Measurements from ENCODE around the gene RTL5.
A peak's percentile ranks its signal among the peaks of the same experiment; 100 is the strongest.

The RTL5 gene

GRCh38 chrX:72110051-72110875 is 21.5 kb downstream of the RTL5 start:
- peak overlapping the region; percentile 69 for H3K27ac ChIP-seq (replicated peaks)
- H3K27me3 ChIP-seq (ENCODE audit: insufficient read depth, poor library complexity, severe bottlenecking) = no peaks in the 10 kb centered on the region
- DNase-seq (ENCODE audit: low read depth in 1 of 2, low spot score in 1 of 2) = peak in 1 of 2 experiments; percentile 54
- TF ChIP-seq CTCF (IDR thresholded peaks at IDR 0.05; ENCODE audit: insufficient read depth, low read length) (no peak), POLR2AphosphoS5 (IDR thresholded peaks at IDR 0.05; ENCODE audit: low read depth) (no peak), SPI1 (IDR thresholded peaks at IDR 0.05; ENCODE audit: borderline replicate concordance, low read depth) (no peak), REST (IDR thresholded peaks at IDR 0.05; ENCODE audit: insufficient replicate concordance, low read depth) (no peak), GABPA (IDR thresholded peaks at IDR 0.05; ENCODE audit: low read depth) (no peak)
- no peak overlapping the region for H3K4me3 ChIP-seq (replicated peaks; ENCODE audit: insufficient read depth, low read length)

GRCh38 chrX:72108666-72109065 is 23.0 kb downstream of the RTL5 start:
- DNase-seq (ENCODE audit: low read depth in 1 of 2, low spot score in 1 of 2) = no peak
- Histone ChIP-seq H3K4me3 (replicated peaks; ENCODE audit: insufficient read depth, low read length) (no peak overlapping the region), H3K27ac (replicated peaks) (no peak overlapping the region), H3K27me3 (ENCODE audit: insufficient read depth, poor library complexity, severe bottlenecking) (no peaks in the 10 kb centered on the region)
- TF ChIP-seq POLR2AphosphoS5 (IDR thresholded peaks at IDR 0.05; ENCODE audit: low read depth) (no peak), GABPA (IDR thresholded peaks at IDR 0.05; ENCODE audit: low read depth) (no peak), CTCF (IDR thresholded peaks at IDR 0.05; ENCODE audit: insufficient read depth, low read length) (no peak), REST (IDR thresholded peaks at IDR 0.05; ENCODE audit: insufficient replicate concordance, low read depth) (no peak), SPI1 (IDR thresholded peaks at IDR 0.05; ENCODE audit: borderline replicate concordance, low read depth) (no peak)

GRCh38 chrX:72107841-72108595 is 23.7 kb downstream of the RTL5 start:
- no peak overlapping the region for H3K4me3 ChIP-seq (replicated peaks; ENCODE audit: insufficient read depth, low read length)
- TF ChIP-seq CTCF (IDR thresholded peaks at IDR 0.05; ENCODE audit: insufficient read depth, low read length) = no peak
- no peak for TF ChIP-seq REST (IDR thresholded peaks at IDR 0.05; ENCODE audit: insufficient replicate concordance, low read depth)
- no peak for TF ChIP-seq GABPA (IDR thresholded peaks at IDR 0.05; ENCODE audit: low read depth)
- TF ChIP-seq POLR2AphosphoS5 (IDR thresholded peaks at IDR 0.05; ENCODE audit: low read depth) = no peak
- TF ChIP-seq SPI1 (IDR thresholded peaks at IDR 0.05; ENCODE audit: borderline replicate concordance, low read depth) = no peak
- DNase-seq (ENCODE audit: low read depth in 1 of 2, low spot score in 1 of 2) = peak in 1 of 2 experiments; percentile 44
- H3K27ac ChIP-seq (replicated peaks) = peak overlapping the region; percentile 33
- no peaks in the 10 kb centered on the region for H3K27me3 ChIP-seq (ENCODE audit: insufficient read depth, poor library complexity, severe bottlenecking)

All from HL-60 (cell line).